Breast epithelium (tissue), 4 donors: ENCODE results near the gene EYA3. TPM values are rescaled to one million over a fixed set of nuclear protein-coding genes. Genes with fewer than 3 reads are reported as not detected.

Source experiments
- DNase-seq, 2 donors: peaks; one replicate each; pipeline ENCODE4 v3.0.0-alpha.2; 2019; ENCODE audit warnings: low spot score in 2 of 2
- H3K27ac ChIP-seq, 2 donors: fragments of 200-600 bp; sonication (generic) in 1 of 2; one replicate each; pipeline ENCODE4 v1.5.1; 2016 to 2019; ENCODE audit warnings: mild to moderate bottlenecking in 1 of 2
- H3K27me3 ChIP-seq, 2 donors: fragments of 200-600 bp; sonication (generic) in 1 of 2; one replicate each; pipeline versions ENCODE4 v1.5.1 to v1.6.0; 2017 to 2019; ENCODE audit warnings: control low read depth in 1 of 2, mild to moderate bottlenecking in 1 of 2
- H3K36me3 ChIP-seq: fragments of 200-600 bp; one replicate; pipeline ENCODE4 v1.5.1; 2019
- H3K4me1 ChIP-seq, 2 donors: fragments of 200-600 bp; sonication (generic); one replicate each; pipeline ENCODE4 v1.5.1; 2016 to 2019; ENCODE audit warnings: control low read depth in 1 of 2
- H3K4me3 ChIP-seq, 3 donors: fragments of 200-600 bp; sonication (generic); 1 replicate in 2 of 3; 2 replicates in 1 of 3; pipeline ENCODE4 v1.5.1; 2016 to 2019; ENCODE audit warnings: mild to moderate bottlenecking in 3 of 3, moderate library complexity in 2 of 3
- H3K9me3 ChIP-seq, 2 donors: fragments of 200-600 bp; sonication (generic) in 1 of 2; one replicate each; pipeline ENCODE4 v1.5.1; 2016 to 2019; ENCODE audit warnings: control low read depth in 1 of 2
- POLR2A ChIP-seq: fragments of 450-650 bp; IDR thresholded peaks from one replicate; pipeline ENCODE4 v1.6.1; 2016; ENCODE audit warnings: antibody characterized with exemption, mild to moderate bottlenecking, moderate library complexity
- POLR2AphosphoS5 ChIP-seq, 3 donors: sonication (generic); formaldehyde crosslinking; IDR thresholded peaks; one replicate each; pipeline ENCODE4 v1.6.1; 2017; ENCODE audit warnings: antibody characterized with exemption in 3 of 3
- intact Hi-C: fragments of 100-400 bp; cut with DNase I; formaldehyde crosslinking; loops from one replicate; pipeline ENCODE4 v1.15.1; 2023; ENCODE audit warnings: low total_unique reads
- total RNA-seq, 3 donors: library from RNA; depleted of rRNA; stranded (reverse); fragments of >200 nt; gene quantifications; one replicate each; pipeline ENCODE4 v1.1.0, GENCODE V29; 2016
- TF ChIP-seq, protein P1 (sequence below), 3 donors: fragments of 450-650 bp; IDR thresholded peaks; one replicate each; pipeline ENCODE4 v1.5.1; 2016 to 2017; ENCODE audit warnings: antibody characterized with exemption in 3 of 3, mild to moderate bottlenecking in 3 of 3, moderate library complexity in 3 of 3

The EYA3 gene
- total RNA-seq, 3 donors from 2014 or later, result 12.2 to 22.6 (median 18.1) TPM

DNA sequence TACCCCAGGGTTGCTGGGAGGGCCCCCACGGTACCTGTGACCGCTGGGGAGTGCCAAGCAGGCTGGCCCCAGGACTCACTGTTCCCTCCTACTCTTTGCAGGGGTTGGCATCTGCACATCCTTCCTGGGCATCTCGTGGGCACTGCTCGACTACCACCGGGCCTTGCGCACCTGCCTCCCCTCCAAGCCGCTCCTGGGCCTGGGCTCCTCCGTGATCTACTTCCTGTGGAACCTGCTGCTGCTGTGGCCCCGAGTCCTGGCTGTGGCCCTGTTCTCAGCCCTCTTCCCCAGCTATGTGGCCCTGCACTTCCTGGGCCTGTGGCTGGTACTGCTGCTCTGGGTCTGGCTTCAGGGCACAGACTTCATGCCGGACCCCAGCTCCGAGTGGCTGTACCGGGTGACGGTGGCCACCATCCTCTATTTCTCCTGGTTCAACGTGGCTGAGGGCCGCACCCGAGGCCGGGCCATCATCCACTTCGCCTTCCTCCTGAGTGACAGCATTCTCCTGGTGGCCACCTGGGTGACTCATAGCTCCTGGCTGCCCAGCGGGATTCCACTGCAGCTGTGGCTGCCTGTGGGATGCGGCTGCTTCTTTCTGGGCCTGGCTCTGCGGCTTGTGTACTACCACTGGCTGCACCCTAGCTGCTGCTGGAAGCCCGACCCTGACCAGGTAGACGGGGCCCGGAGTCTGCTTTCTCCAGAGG is 121.9 kb downstream of the EYA3 start:
- H3K4me1 ChIP-seq, result peaks cover 0 to 3% of the 10 kb centered on the region in 2 donors
- peak overlapping the region in 1 of 2 donors; percentile 19 for H3K27ac ChIP-seq
- intact Hi-C loops, result no loop called here
- H3K4me3 ChIP-seq, result no peak overlapping the region
- H3K27me3 ChIP-seq, result no peaks in the 10 kb centered on the region
- no peaks in the 10 kb centered on the region for H3K9me3 ChIP-seq
- TF ChIP-seq POLR2AphosphoS5 (IDR thresholded peaks at IDR 0.05), result no peak
- TF ChIP-seq POLR2A, result no peak
- TF ChIP-seq, protein P1, sequence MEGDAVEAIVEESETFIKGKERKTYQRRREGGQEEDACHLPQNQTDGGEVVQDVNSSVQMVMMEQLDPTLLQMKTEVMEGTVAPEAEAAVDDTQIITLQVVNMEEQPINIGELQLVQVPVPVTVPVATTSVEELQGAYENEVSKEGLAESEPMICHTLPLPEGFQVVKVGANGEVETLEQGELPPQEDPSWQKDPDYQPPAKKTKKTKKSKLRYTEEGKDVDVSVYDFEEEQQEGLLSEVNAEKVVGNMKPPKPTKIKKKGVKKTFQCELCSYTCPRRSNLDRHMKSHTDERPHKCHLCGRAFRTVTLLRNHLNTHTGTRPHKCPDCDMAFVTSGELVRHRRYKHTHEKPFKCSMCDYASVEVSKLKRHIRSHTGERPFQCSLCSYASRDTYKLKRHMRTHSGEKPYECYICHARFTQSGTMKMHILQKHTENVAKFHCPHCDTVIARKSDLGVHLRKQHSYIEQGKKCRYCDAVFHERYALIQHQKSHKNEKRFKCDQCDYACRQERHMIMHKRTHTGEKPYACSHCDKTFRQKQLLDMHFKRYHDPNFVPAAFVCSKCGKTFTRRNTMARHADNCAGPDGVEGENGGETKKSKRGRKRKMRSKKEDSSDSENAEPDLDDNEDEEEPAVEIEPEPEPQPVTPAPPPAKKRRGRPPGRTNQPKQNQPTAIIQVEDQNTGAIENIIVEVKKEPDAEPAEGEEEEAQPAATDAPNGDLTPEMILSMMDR (IDR thresholded peaks at IDR 0.05), result no peak
- no peaks in the 10 kb centered on the region for H3K36me3 ChIP-seq
- peak in 1 of 2 donors; percentile 40 for DNase-seq

DNA sequence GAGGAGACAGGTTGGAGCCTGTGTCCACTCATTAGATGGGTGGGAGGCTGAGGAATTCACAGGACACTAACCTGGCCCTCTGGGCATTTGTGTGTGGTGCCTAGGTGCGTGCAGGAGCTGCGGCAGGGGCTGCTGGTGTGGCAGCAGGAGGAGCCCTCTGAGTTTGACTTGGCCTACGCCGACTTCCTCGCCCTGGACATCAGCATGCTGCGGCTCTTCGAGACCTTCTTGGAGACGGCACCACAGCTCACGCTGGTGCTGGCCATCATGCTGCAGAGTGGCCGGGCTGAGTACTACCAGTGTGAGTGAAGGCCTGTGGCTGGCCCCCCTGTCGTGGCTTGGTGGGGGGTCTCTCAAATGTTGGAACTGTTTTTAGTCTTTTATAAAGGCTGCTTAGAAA is 125.0 kb downstream of the EYA3 start:
- Histone ChIP-seq H3K36me3 (no peaks in the 10 kb centered on the region), H3K27me3 (no peaks in the 10 kb centered on the region), H3K4me3 (no peak overlapping the region), H3K4me1 (peaks cover 0 to 4% of the 10 kb centered on the region in 2 donors), H3K9me3 (no peaks in the 10 kb centered on the region), H3K27ac (no peak overlapping the region)
- intact Hi-C loops, result no loop called here
- no peak for DNase-seq
- TF ChIP-seq, protein P1 (IDR thresholded peaks at IDR 0.05), result no peak
- TF ChIP-seq POLR2AphosphoS5 (IDR thresholded peaks at IDR 0.05), result no peak
- no peak for TF ChIP-seq POLR2A

DNA sequence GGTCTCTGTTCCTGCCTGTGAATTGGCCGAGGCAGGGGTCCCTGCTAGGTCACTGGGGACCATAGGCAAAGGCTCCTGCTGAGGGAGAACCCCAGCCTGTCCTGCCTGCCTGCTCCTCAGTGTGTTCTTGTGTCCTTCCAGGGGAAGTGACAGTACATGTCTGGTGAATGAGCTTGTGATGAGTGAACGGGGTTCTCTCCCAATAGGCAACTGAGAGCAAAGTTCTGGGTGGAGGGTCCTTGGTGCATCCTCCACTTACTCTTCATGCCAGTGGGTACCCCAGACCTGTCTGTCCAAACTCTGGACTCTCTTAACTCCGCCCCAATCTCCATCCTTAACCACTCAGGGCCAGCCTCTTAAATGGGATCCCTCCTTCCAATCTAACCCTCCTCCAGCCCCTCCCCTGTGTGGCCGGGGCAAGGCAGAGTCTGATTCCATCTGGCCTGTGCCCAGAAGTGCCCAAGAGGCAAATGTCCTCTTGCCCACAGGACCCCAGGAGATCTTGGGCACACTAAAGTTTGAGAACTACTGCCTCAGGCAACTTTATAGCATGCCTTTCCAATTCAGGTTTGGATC is 126.7 kb downstream of the EYA3 start:
- Histone ChIP-seq H3K9me3 (no peaks in the 10 kb centered on the region), H3K27me3 (no peaks in the 10 kb centered on the region), H3K36me3 (no peaks in the 10 kb centered on the region), H3K27ac (peak overlapping the region; percentile 93 to 95), H3K4me1 (peaks cover 0 to 4% of the 10 kb centered on the region in 2 donors), H3K4me3 (peak overlapping the region in 2 of 3 donors; percentile 77 to 92)
- no peak for TF ChIP-seq POLR2A
- TF ChIP-seq, protein P1 (IDR thresholded peaks at IDR 0.05), result no peak
- no peak for TF ChIP-seq POLR2AphosphoS5 (IDR thresholded peaks at IDR 0.05)
- intact Hi-C loops, result no loop called here
- DNase-seq, result no peak

- Histone ChIP-seq H3K27me3 (no peaks in the 10 kb centered on the region), H3K4me3 (peak overlapping the region; percentile 71 to 92 (median 77)), H3K36me3 (no peaks in the 10 kb centered on the region), H3K9me3 (no peaks in the 10 kb centered on the region), H3K27ac (peak overlapping the region; percentile 93 to 95), H3K4me1 (peaks cover 0 to 4% of the 10 kb centered on the region in 2 donors)
- TF ChIP-seq, protein P1 (IDR thresholded peaks at IDR 0.05), result no peak
- TF ChIP-seq POLR2AphosphoS5 (IDR thresholded peaks at IDR 0.05), result no peak
- no peak for TF ChIP-seq POLR2A
- DNase-seq, result no peak
- intact Hi-C loops, result no loop called here
Measured at GRCh38 chr1:27960762-27961645, 127.4 kb downstream of the EYA3 start.
